HG03039 (cell line): ENCODE results near the gene PDCD1LG2.

Experiments used
- ATAC-seq: cut with Tn5 transposase; IDR thresholded peaks from one replicate; pipeline ENCODE4 v1.9.1; 2021; ENCODE audit warnings: mild to moderate bottlenecking, moderate library complexity; ENCODE audit not compliant: unreplicated experiment

Gene PDCD1LG2

GRCh38 chr9:5529683-5530221 lies 19.4 kb downstream of the PDCD1LG2 start:
- ATAC-seq, result no peak

DNA sequence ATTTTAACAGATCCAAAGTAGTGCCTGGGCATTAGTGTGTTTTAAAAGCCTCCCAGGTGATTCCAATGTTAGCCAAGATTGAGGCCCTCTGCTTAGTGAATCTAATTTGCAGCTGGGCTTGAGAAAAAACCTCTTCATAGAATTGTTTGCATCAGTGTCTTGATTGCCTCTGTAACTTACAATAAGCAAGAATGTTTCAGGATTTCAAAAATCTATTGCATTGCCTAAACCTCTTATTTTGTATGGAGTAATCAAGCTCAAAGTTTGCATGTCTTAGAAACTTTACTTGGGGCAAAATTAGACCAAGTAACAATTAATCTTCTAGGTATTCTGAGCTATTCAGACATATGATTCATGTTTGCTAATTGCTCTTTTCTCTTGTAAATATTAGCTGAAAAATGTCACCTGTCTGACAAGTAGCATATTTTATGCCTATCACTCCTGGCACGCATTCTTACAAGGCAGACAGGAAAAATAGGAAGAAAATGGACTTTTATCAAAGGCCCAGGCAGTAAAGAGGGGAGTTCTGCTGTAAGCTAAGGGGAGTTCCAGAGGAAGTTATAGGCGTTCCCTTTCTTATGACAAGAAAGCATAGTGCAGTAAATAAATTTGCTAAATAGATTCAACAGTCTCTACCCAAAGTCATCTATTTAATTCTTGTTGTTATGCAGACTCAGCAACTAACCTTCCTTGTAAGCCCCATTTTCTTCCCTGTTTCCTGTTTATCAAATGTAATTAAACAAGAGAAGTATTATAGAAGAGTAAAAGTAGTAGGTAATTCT lies 21.0 kb downstream of the PDCD1LG2 start:
- ATAC-seq, result no peak

- no peak for ATAC-seq
Observed at GRCh38 chr9:5532306-5532705, 22.0 kb downstream of the PDCD1LG2 start.

GRCh38 chr9:5532790-5533189 lies 22.5 kb downstream of the PDCD1LG2 start:
- no peak for ATAC-seq

- no peak for ATAC-seq
Observed at GRCh38 chr9:5536684-5537083, 26.4 kb downstream of the PDCD1LG2 start.

DNA sequence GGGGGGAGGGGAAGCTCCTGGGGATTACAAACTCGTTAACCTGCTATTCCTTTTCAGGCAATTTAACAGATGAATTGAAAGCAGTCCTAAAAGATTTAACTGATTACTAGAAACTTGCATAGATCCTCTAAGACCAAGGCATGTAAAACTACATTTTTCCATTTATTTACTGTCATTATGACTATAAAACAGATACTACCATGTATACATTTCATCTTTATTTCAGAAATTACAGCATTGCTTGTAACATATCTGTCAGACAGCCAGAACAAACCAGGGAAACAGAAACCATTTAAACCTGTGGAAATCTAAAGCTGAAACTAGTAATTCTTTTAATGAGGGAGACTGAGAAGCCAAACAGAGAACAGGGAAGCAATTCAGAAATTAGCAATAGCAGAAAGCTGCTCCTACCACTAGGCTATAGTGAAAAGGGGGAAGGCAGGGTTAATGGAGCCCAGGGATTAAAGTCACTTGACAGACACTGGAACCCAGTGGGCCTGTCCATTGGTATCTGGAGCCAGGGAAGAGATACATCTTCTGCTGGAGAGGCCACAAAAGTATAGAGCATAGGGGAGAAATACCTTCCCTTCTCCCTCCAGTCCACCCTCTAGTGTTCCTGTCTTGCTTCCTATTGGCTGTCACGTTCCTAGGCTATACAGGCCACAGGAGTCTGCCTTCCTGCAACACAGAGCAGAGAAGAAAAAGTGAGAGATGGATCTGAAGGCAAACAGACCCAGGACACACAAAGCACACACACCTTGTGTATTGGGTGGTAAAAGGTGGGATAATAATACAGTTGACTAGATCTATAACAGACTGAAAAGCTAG lies 33.8 kb downstream of the PDCD1LG2 start:
- no peak for ATAC-seq

- no peak for ATAC-seq
Observed at GRCh38 chr9:5549658-5550650, 39.6 kb downstream of the PDCD1LG2 start.

DNA sequence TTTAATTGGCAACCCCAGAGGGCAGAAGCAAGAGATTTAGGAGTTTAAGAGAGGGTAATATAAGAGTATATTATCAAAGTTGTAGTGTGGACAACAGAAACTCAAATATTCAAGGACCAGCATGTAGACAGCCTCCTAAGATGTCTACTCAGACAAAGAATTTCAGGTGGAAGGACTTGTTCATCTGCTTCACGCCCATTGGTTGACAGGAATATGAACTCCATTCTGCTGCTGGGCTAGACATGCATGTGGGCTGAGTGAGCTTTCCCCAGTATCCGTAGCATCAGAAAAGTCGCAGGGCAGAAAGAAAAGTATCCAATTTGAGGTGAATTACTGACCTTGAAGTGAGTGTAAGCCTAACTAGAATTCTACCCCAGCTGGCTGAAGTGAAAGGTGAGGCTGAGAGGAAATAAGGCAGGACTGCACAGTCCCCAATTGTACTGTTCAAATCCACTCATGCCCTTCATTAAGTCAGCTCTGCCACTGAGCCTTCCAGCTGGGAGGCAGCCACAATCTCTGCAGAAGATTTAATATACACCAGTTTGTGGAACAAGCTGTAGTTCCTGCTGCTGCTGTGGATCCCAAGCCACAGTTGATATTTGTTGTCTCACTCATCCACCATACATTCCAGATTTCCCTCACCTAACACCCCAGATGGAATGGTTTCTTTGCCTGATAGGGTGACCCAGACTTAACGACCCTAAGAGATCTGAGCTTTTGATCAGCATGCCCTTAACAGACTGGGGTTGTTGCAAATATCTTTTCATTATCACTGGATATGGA lies 41.2 kb downstream of the PDCD1LG2 start:
- ATAC-seq, result no peak

DNA sequence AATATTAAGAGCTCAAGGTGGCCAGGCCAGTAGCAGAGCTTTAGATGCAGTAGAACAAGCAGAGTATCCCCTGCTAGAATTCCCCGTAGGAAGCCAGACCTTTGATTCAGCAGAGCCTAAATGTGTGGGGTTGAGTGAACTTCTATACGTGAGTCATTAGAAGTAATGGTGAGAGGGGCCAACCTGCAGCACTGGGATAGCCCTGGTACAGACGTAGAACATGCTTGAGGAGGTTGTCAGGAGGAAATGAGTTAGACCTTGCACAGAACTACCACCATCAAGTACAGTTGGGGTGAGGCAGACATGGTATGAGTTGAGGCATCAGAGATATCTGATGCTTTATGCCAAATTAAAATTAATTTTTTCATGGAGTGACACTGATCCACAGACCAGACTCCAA lies 42.0 kb downstream of the PDCD1LG2 start:
- no peak for ATAC-seq

- no peak for ATAC-seq
Observed at GRCh38 chr9:5553211-5553610, 42.9 kb downstream of the PDCD1LG2 start.

DNA sequence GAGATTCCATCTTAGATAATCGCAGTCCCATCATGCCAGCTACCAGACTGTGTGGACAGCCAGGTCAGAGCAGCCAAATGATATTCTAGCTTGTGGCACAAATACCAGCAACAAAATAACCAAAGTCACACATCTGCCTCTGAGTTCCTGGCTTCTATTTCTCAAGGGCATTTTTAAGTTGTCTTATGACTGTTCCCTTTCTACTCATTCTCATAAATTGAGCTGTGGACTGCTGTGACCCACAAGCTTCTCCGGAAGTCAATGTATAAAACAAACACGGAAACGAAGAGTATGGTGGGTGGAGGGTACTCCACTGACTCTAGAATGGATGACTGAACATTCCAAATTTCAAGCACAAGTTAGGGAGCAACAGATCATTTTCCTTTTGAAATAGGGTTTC lies 43.9 kb downstream of the PDCD1LG2 start:
- peak; percentile 38 for ATAC-seq

DNA sequence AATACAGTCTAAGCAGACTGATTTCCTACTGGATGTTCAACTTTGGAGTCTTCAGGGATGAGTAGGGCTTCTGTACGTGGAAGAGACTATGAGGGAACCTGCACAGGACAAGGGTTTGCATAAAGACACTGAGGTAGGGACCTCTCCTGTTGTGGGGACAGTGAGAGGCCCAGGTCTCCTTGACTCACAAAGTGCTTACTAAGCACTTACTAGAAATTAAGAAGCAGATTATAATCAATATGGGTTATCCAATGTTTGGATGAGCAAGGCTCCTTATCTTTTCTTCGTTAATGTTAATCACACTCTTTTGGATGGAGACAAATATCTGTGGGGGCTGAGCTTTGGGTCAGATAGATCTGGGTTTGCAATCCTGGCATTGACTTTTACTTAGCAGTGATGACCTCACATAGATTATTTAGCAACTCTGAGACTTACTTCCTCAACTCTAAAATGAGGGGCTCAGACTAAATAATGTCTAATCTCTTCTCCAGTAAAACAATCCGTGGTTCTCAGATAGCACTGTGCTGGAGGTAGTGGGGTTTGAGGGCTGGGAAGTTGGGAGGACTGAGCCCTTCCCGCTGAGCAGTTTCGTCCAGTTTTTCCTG lies 45.9 kb downstream of the PDCD1LG2 start:
- no peak for ATAC-seq

GRCh38 chr9:5557606-5558587 lies 47.6 kb downstream of the PDCD1LG2 start:
- peak; percentile 61 for ATAC-seq

DNA sequence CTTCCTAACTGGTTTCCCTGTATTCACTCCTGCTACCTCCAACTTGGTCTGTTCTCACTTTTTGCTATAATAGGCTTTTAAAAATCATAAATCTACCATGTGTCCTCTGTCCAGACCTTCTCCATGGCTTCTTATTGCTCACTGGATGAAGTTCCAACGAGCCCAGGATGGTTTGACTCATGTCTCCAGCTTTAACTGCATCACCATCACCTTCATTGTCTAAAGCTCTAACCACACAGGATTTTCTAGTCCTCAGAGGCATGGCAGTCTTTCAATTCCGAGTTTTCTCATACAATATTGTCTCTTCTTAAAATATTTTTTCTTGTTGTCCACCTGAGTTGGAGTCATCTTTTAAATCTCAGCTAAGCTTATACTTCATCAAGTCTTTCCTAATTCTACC lies 49.3 kb downstream of the PDCD1LG2 start:
- no peak for ATAC-seq

- ATAC-seq, result no peak
Observed at GRCh38 chr9:5560443-5561100, 50.2 kb downstream of the PDCD1LG2 start.

DNA sequence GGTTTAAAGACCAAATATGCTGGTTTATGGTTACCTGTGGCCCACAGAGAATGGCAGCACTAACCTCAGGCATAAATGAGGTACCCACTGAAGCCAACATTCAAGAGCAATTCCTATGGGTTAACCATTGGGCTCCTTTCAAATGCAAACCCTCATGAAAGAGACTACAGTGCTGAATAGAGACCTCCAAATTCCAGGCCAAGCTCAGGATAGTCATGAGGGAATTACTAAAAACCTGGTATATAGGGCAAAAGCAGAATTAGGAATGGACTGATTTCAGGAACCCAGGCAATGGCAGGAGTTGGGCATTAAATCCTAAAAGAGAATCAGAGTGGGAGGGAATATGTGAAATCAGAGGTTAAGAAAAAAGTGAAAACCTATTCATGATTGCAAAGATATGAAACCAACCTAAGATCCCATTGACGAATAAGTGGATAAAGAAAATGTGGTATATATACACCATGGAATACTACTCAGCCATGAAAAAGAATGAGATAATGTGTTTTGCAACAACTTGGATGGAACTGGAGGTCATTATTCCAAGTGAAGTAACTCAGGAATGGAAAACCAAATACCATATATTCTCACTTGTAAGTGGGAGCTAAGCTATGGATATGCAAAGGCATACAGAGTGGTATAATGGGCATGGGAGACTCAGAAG lies 51.6 kb downstream of the PDCD1LG2 start:
- ATAC-seq, result no peak

GRCh38 chr9:5562806-5563416 lies 52.6 kb downstream of the PDCD1LG2 start:
- no peak for ATAC-seq
